Ammon's horn (tissue), 1 donor: Measurements from ENCODE around the gene HSPA9.

Source experiments
- DNase-seq: peaks from one replicate; pipeline ENCODE4 v3.0.0-alpha.2; 2016; ENCODE audit warnings: low spot score

HSPA9 gene

GRCh38 chr5:138529812-138530211, 45.4 kb downstream of the HSPA9 start:
- DNase-seq, result no peak

GRCh38 chr5:138528744-138529469, 46.3 kb downstream of the HSPA9 start:
- no peak for DNase-seq

- no peak for DNase-seq
These were observed 47.0 kb downstream of the HSPA9 start for GRCh38 chr5:138528208-138528607.

- no peak for DNase-seq
These were observed 48.0 kb downstream of the HSPA9 start for GRCh38 chr5:138527170-138527569.

- no peak for DNase-seq
These were observed 51.8 kb downstream of the HSPA9 start for GRCh38 chr5:138523406-138523805.

- DNase-seq, result no peak
These were observed 54.2 kb downstream of the HSPA9 start for GRCh38 chr5:138520971-138521370.

- DNase-seq, result no peak
These were observed 57.8 kb downstream of the HSPA9 start for GRCh38 chr5:138517437-138517836.

GRCh38 chr5:138515556-138516245, 59.5 kb downstream of the HSPA9 start:
- DNase-seq, result no peak

GRCh38 chr5:138514021-138514420, 61.2 kb downstream of the HSPA9 start:
- no peak for DNase-seq

- DNase-seq, result no peak
These were observed 66.2 kb downstream of the HSPA9 start for GRCh38 chr5:138508958-138509357.

- peak; percentile 24 for DNase-seq
These were observed 67.7 kb downstream of the HSPA9 start for GRCh38 chr5:138507485-138507884.

GRCh38 chr5:138506370-138507306, 68.6 kb downstream of the HSPA9 start:
- no peak for DNase-seq

GRCh38 chr5:138504799-138505198, 70.4 kb downstream of the HSPA9 start:
- DNase-seq, result peak; percentile 49
